ENCODE results near the gene ZC3H12D.

Gene ZC3H12D

GRCh38 chr6:149405823-149406765, 78.7 kb downstream of the ZC3H12D start:
- no peak for DNase-seq

- DNase-seq: no peak
Measured at GRCh38 chr6:149403534-149403933, 81.3 kb downstream of the ZC3H12D start.

GRCh38 chr6:149400050-149400449, 84.8 kb downstream of the ZC3H12D start, which contains the start of gene SUMO4:
Gene SUMO4 (plus strand): TSS chr6:149400262. CDS start chr6:149400392, 130 bp downstream.
- no peak for DNase-seq

- no peak for DNase-seq
Measured at GRCh38 chr6:149397384-149397783, 87.4 kb downstream of the ZC3H12D start.
